DND-41 (cell line): ENCODE results near the gene MAOB.

Experiments
- CTCF ChIP-seq: IDR thresholded peaks from 2 replicates; pipeline ENCODE4 v1.5.1; 2012; ENCODE audit warnings: borderline replicate concordance, low read length, moderate library complexity, mild to moderate bottlenecking; ENCODE audit not compliant: poor library complexity, severe bottlenecking; ENCODE audit errors: extremely low read depth
- EZH2 ChIP-seq: IDR thresholded peaks from 3 replicates; pipeline ENCODE4 v1.6.1; 2012; ENCODE audit warnings: borderline replicate concordance, low read depth, mild to moderate bottlenecking, moderate library complexity, low read length, inconsistent platforms; ENCODE audit not compliant: severe bottlenecking

GRCh38 chrX:43735957-43736356 is 146.3 kb downstream of the MAOB start:
- TF ChIP-seq CTCF (no peak), EZH2 (no peak)
